NCI-H748 (cell line): Measurements from ENCODE around the gene CIZ1.

Source experiments
- DNase-seq: peaks from one replicate; lab custom pipeline; 2025; ENCODE audit not compliant: unreplicated experiment; lab: John Stamatoyannopoulos, UW

The CIZ1 gene

GRCh38 chr9:128127568-128127989 lies 63.8 kb downstream of the CIZ1 start, which contains the start of gene PTGES2:
Gene PTGES2, minus strand, starts transcription at chr9:128127729. Its CDS starts 12 bp downstream, at chr9:128127717.
- peak; percentile 89 for DNase-seq

- DNase-seq, result no peak
These were observed 65.6 kb downstream of the CIZ1 start for GRCh38 chr9:128125580-128126354.

- peak; percentile 52 for DNase-seq
These were observed 66.3 kb downstream of the CIZ1 start for GRCh38 chr9:128124873-128125579.

- DNase-seq, result no peak
These were observed 66.9 kb downstream of the CIZ1 start for GRCh38 chr9:128124451-128124850.

GRCh38 chr9:128123451-128124080 lies 67.8 kb downstream of the CIZ1 start:
- no peak for DNase-seq

GRCh38 chr9:128122809-128123175 lies 68.6 kb downstream of the CIZ1 start:
- DNase-seq, result no peak

- DNase-seq, result no peak
These were observed 69.2 kb downstream of the CIZ1 start for GRCh38 chr9:128121924-128122808.

- DNase-seq, result no peak
These were observed 69.9 kb downstream of the CIZ1 start for GRCh38 chr9:128121466-128121810.

- DNase-seq, result no peak
These were observed 70.5 kb downstream of the CIZ1 start for GRCh38 chr9:128120741-128121465.

GRCh38 chr9:128120061-128120740 lies 71.2 kb downstream of the CIZ1 start:
- DNase-seq, result no peak

- DNase-seq, result no peak
These were observed 72.3 kb downstream of the CIZ1 start for GRCh38 chr9:128118971-128119665.

GRCh38 chr9:128118472-128118857 lies 72.9 kb downstream of the CIZ1 start:
- DNase-seq, result no peak

GRCh38 chr9:128117613-128118471 lies 73.5 kb downstream of the CIZ1 start:
- peak; percentile 83 for DNase-seq

GRCh38 chr9:128116104-128117083 lies 75.0 kb downstream of the CIZ1 start:
- no peak for DNase-seq
